PFSK-1 (cell line): ENCODE measurements around the gene SIGLEC7.

ENCODE experiments used
- FOXP2 ChIP-seq: optimal IDR thresholded peaks from 2 replicates; pipeline ENCODE3; 2011; ENCODE audit warnings: borderline replicate concordance, control low read depth, inconsistent platforms; ENCODE audit not compliant: insufficient read depth; ENCODE audit errors: extremely low read length, extremely low read depth
- POLR2AphosphoS5 ChIP-seq: IDR thresholded peaks from 2 replicates; pipeline ENCODE4 v1.6.1; 2012; ENCODE audit warnings: low read depth, mild to moderate bottlenecking, control low read depth, low read length, moderate library complexity
- SIN3A ChIP-seq: IDR thresholded peaks from 2 replicates; pipeline ENCODE4 v1.6.1; 2012; ENCODE audit warnings: mild to moderate bottlenecking, low read length, moderate library complexity, borderline replicate concordance; ENCODE audit not compliant: insufficient read depth
- TAF1 ChIP-seq: IDR thresholded peaks from 2 replicates; pipeline ENCODE4 v1.6.1; 2012; ENCODE audit warnings: low read length, control low read depth, borderline replicate concordance; ENCODE audit not compliant: insufficient read depth
- TF ChIP-seq, protein P1 (sequence below), 2 experiments: IDR thresholded peaks; 2 replicates each; pipeline versions ENCODE4 v1.6.1 to v1.8.0; 2011 to 2012; ENCODE audit warnings: low read depth in 2 of 2, low read length in 2 of 2, control low read depth in 1 of 2, inconsistent platforms in 1 of 2, mild to moderate bottlenecking in 1 of 2, moderate library complexity in 1 of 2; ENCODE audit not compliant: insufficient read depth in 1 of 2

SIGLEC7 gene

GRCh38 chr19:51121257-51121656 is 20.8 kb upstream of the SIGLEC7 start:
- TF ChIP-seq POLR2AphosphoS5: no peak

GRCh38 chr19:51122112-51122981 is 19.8 kb upstream of the SIGLEC7 start:
- TF ChIP-seq TAF1 (no peak), POLR2AphosphoS5 (no peak), FOXP2 (no peak), SIN3A (no peak)
- TF ChIP-seq, protein P1, sequence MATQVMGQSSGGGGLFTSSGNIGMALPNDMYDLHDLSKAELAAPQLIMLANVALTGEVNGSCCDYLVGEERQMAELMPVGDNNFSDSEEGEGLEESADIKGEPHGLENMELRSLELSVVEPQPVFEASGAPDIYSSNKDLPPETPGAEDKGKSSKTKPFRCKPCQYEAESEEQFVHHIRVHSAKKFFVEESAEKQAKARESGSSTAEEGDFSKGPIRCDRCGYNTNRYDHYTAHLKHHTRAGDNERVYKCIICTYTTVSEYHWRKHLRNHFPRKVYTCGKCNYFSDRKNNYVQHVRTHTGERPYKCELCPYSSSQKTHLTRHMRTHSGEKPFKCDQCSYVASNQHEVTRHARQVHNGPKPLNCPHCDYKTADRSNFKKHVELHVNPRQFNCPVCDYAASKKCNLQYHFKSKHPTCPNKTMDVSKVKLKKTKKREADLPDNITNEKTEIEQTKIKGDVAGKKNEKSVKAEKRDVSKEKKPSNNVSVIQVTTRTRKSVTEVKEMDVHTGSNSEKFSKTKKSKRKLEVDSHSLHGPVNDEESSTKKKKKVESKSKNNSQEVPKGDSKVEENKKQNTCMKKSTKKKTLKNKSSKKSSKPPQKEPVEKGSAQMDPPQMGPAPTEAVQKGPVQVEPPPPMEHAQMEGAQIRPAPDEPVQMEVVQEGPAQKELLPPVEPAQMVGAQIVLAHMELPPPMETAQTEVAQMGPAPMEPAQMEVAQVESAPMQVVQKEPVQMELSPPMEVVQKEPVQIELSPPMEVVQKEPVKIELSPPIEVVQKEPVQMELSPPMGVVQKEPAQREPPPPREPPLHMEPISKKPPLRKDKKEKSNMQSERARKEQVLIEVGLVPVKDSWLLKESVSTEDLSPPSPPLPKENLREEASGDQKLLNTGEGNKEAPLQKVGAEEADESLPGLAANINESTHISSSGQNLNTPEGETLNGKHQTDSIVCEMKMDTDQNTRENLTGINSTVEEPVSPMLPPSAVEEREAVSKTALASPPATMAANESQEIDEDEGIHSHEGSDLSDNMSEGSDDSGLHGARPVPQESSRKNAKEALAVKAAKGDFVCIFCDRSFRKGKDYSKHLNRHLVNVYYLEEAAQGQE (IDR thresholded peaks at IDR 0.05; ENCODE audit: insufficient read depth in 1 of 2, low read depth in 2 of 2, low read length in 2 of 2): no peak

GRCh38 chr19:51123381-51123800 is 18.7 kb upstream of the SIGLEC7 start:
- TF ChIP-seq POLR2AphosphoS5 (no peak), FOXP2 (no peak), TAF1 (no peak), SIN3A (no peak)
- TF ChIP-seq, protein P1 (IDR thresholded peaks at IDR 0.05; ENCODE audit: insufficient read depth in 1 of 2, low read depth in 2 of 2, low read length in 2 of 2): no peak

DNA sequence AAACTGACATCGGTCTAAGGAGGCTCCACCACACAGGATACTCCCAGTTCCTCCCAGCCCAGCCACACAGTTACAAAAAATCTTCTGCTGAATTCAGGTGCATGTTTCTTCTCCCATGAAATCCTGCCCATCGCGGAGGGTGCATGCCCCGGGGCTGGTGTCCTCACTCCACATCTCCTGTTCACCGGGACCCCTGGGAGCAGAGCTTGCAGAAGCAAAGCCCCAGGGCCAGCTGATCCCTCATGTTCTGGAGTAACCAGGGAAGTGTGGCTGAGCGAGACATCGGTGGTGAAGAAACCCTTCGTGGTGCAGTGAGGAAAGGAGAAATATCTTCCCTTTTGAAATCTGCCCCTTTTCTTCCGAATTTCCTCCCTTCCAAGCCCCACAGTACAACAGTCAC is 18.3 kb upstream of the SIGLEC7 start:
- no peak for TF ChIP-seq FOXP2
- no peak for TF ChIP-seq POLR2AphosphoS5
- no peak for TF ChIP-seq SIN3A
- TF ChIP-seq, protein P1 (IDR thresholded peaks at IDR 0.05; ENCODE audit: insufficient read depth in 1 of 2, low read depth in 2 of 2, low read length in 2 of 2): no peak
- no peak for TF ChIP-seq TAF1

DNA sequence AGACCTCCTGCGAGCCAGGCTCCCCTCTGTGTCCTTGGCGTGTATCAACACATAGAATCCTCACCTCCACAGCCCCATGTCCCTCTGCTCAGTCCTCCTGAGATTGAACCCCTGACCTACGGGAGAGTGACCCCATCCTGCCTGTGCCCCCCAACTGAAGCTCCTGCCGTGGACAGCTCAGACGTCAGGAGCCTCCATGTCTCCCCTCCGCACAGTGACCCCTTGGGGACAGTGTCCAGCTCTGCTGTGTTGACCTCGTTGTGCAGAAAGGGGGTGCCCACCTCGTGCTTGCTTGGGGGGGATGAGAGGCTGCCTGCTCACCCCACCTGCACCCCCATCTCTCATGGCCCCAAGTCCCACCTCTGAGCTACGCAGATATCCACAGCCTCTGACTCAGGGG is 17.9 kb upstream of the SIGLEC7 start:
- no peak for TF ChIP-seq POLR2AphosphoS5
- TF ChIP-seq FOXP2: no peak
- TF ChIP-seq SIN3A: no peak
- TF ChIP-seq, protein P1 (IDR thresholded peaks at IDR 0.05; ENCODE audit: insufficient read depth in 1 of 2, low read depth in 2 of 2, low read length in 2 of 2): no peak
- TF ChIP-seq TAF1: no peak
